Caki2 (cell line): ENCODE results near the gene YBEY. TPM values are rescaled to one million over a fixed set of nuclear protein-coding genes. Genes with fewer than 3 reads are reported as not detected.
"Not testable (repeated sequence)": the region's sequence is repeated elsewhere in the genome, so short reads cannot be mapped to it uniquely, and the experiment has no call there.

ENCODE experiments used
- DNase-seq: peaks from one replicate; pipeline ENCODE4 v3.0.0-alpha.2; 2015; ENCODE audit warnings: low read depth
- in situ Hi-C: cut with HindIII; loops from 2 replicates; pipeline ENCODE4 v1.10.0; 2016; ENCODE audit warnings: low sequenced_read_pairs, low pct_unique_long_range_greater_than_20kb, mixed read lengths
- total RNA-seq: library from RNA; depleted of rRNA; stranded (reverse); fragments of >200 nt; shearing (Covaris generic); gene quantifications from 2 replicates; pipeline ENCODE4 v1.2.3, GENCODE V29; 2014; ENCODE audit warnings: low replicate concordance; rRNA removed

Gene YBEY, protein sequence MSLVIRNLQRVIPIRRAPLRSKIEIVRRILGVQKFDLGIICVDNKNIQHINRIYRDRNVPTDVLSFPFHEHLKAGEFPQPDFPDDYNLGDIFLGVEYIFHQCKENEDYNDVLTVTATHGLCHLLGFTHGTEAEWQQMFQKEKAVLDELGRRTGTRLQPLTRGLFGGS
- total RNA-seq: 35.5 and 44.3 TPM in 2 replicates

DNA sequence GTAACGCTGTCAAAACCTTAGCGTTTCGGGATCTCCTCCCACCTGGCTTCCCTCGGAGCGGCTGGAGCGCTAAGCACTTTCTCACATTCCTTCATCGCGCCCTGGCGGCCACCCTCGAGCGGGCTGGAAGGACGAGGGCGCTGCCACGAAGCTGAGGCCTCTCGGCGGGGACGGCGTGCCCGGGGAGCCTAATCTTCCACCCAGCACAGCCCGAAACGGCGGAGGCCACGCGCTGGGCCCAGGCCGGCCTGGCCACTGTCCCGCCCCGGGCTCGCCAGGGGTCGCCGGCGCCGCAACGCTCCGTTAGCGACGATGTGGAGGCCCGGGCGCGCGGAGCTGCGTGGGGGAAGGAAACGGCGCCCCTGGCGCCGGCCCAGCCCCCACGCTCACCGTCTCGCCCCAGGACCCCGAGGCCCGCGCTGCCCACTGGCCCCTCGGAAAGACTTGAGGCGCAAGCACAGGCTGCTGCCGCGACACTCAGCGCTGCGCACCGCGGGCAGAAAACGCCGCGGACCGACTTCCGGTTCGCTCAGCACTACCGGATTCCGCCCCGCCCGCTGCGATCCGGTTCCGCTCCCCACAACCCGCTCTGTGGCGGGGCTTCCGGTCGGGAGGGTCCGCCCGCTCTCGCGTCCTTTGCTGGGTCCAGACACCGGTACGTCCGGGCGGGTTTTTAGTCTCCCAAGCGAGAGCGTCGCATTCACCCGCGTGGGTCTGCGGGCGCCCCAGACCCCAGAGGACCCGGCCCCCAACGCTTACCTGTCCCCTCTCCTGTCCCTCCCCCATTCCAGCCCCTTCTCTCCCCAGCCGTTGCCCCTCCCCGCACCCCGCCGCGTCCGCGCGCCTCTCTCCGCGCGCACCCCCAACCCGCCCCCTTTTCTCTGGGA lies at the start of gene YBEY:
Gene YBEY, plus strand, starts transcription at position 582 of the 887 bp plus-strand sequence. CDS start 572 bp downstream, outside the sequence.
- DNase-seq: peak; percentile 85
- in situ Hi-C loops: no loop called here

DNA sequence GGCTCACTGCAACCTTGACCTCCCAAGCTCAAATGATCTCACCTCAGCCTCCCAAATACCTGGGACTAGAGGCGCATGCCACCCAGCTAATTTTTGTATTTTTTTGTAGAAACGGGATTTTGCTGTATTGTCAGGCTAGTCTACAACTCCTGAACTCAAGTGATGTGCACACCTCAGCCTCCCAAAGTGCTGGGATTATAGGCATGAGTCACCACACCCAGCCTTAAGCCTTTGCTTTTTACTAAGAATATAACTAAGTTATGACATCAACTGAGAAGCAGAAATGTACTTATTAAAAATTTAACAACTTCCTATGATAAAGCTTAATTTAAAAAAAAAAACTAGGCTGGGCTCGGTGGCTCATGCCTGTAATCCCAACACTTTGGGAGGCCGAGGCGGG lies 48.7 kb upstream of the YBEY start:
- DNase-seq: no peak
- in situ Hi-C loops: no loop called here

DNA sequence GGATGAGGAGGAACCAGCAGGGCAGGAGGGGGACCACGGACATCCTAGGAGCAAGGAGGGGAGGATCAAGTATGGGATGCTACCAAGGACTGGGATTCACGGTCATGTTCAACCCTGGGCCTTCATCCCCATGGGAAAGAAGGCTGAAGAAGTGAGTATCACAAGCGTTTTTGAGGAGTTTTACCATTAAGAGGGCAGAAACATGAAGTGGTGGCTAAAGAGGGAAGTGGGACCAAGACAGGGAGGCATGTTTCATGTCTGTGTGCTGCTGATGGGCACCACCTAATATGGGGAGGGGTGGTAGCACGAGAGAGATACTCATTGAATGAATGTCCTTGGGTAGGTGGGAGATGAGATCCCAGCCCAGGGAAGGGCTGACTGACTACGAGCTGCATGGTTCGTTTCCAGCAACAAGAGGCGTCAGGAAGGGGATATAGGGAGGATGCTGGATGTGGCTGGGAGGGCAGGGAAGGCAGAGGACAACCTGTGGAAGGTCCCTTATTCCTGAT lies 46.3 kb upstream of the YBEY start:
- in situ Hi-C loops: no loop called here
- no peak for DNase-seq

DNA sequence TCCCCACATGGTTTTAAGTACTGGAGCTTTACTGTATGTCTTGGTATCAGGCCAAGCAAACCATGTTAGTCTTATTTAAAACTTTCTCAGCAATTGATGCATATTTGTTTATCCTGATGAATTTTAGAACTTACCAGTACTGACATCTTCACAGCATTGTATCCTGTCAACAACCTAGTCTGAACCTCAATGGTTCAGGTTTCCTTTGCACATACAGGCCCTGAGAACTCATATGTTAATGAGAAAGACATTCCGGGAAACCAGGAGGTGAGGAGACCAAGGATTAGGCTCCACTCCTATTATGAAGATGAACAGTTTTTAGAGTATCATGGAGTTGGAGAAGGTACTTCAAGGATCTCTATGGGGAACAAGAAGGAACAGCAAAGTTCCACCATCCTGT lies 44.6 kb upstream of the YBEY start:
- in situ Hi-C loops: not testable (repeated sequence)

DNA sequence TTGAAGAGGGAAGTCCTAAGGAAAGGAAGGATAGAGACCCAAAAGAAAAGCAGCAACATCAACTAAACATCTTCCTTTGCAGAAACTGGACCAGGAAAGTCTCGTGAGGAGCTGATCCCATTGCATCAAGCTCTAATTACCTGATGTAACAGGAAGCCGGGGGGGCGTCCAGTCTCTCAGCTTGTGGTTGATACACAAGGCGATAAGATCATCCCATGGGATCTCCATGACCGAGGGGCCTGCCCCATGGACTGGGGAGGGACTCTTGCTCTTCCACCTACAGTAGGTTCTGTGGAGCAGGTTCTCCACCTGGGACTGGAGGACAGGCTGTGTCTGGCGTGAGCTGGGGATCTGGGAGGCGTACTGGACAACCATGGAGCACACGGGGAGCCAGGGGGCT lies 42.8 kb upstream of the YBEY start:
- in situ Hi-C loops: no loop called here
- no peak for DNase-seq

More for the DNA sequence above, 44.6 kb upstream of the YBEY start:
- DNase-seq: not testable (repeated sequence)

DNA sequence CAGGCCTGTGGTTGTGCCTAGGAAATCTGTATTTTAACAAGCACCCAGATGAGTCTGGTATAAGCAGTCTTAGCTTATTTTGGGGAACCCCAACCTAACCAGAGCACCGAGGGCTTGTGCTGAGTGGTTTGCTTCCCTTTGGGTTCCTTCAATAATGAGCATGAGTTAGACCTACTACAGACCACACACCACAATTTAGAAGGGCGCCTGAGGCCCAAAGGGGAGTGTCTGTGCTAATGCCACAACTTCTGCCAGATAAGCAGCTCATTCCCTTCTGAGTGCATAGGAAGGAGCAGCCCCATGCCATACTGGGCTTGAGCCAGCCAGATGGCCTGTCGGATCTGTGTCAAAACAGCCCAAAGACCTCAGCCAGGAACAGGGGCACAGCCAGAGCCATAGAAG lies 42.2 kb upstream of the YBEY start:
- no peak for DNase-seq
- in situ Hi-C loops: no loop called here

DNA sequence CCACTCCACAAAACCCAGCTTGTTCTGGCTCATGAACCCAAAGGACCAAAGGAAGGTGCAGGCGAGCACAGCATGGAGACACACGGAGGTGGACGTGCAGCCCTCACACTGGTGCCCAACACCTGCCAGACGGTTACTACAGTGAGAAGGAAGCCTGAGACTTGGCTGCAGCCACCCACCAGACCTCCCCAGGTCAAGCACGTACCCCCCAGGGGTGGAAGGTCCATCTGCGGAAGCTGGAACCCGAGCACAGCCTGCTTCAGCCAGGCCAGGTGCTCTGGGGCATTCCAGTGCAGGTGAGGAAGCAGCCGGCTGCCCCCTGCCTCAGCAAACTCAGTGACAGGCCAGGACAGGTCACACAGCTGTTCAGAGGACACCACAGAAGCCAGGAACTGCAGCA lies 41.5 kb upstream of the YBEY start:
- in situ Hi-C loops: no loop called here

DNA sequence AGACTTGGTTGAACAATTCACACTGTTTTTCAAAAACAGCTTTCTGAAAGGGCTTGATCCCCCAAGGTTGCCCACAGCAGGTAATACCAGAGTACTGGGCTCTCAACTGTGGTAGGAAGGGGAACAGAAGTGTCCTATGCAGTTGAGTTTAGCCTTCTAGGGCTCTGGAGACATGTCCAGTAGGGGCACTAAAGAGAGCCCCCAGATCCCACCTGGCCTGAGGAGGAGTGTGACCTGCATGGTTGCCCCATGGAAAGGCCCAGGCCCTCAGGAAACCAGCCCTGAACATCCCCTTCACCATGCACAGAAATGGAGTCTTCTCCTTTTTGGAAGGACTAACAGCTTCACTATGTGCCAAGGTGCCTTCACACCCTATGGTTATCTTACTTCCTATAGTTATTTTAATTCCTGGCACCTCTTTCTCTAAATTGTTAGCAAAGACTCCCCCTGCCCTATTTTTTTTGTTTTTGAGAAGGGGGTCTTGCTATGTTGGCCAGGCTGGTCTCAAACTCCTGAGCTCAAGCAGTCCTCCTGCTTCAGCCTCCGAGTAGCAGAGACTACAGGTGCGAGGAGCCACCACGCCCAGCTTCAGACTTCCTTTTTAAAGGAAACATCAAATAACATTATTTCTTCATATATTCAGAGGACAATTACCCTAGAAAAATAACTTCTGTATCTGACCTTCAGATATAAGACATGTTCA lies 40.8 kb upstream of the YBEY start:
- DNase-seq: no peak
- in situ Hi-C loops: no loop called here

More for the DNA sequence above, 41.5 kb upstream of the YBEY start:
- no peak for DNase-seq

DNA sequence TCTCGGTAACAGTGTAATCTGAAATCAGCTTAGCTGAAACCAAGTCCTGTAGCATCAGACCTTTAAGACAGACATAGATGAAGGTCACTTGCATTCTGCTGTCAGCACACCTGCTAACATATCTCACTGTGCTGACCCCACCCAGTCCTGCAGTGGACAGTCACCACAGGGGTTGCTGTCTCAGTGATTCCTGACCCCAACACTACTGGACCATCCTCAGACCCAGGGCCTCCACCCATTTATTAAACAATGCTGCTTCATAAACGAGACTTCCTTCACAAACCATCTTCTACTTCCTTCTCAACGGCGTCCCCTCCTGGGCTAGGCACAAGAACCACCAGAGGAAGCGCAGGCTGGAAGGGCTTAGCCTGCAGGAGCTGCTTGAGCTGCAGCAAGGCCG lies 39.8 kb upstream of the YBEY start:
- in situ Hi-C loops: no loop called here
- DNase-seq: no peak

DNA sequence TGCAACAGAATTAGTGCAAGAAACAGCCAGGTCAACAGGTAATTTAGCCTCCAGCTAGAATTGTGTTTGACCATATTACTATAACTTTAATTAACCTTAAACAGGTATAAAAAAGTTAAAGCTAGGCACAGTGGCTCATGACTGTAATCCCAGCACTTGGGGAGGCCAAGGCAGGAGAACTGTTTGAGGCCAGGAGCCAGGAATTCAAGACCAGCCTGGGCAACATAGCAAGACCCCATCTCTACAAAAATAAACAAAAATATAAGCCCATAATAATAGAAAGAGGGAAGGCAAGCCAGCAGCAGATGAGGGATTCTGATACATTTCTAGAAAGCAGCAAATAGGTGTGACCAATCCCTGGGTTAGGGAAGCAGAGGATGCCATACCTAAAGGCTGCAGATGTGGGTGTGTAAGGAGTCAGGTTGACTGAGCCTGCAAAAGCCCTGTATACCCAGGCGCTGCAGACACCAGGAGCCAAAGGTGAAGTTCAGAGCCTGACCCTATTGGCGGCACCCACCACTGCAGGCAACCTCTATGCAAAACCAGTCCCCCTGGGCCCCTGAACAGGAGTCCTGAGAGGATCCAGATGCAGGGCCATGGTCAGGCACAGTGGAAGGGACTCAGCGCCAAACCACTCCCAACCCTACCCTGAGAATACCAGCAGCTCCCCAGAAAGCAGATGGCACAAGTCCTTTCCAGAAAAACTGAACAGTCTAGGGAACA lies 38.3 kb upstream of the YBEY start:
- in situ Hi-C loops: no loop called here
- DNase-seq: no peak

DNA sequence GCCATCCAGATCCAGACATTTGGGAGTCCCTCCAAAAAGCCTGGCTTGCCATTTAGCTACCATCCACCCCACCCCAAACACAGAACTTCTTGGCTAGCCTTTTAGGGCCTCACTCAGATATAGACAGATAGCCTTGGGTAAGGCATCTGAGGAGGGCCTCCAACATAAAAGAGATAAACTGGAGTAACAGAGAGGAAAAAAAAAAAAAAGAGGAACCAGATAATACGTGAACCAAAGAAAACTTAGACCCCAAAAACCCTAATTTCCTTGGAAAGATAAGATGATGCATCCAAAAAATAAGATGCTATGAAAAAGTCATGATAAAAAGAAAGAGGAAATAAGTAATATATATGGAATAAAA lies 37.7 kb upstream of the YBEY start:
- in situ Hi-C loops: no loop called here
- DNase-seq: no peak

DNA sequence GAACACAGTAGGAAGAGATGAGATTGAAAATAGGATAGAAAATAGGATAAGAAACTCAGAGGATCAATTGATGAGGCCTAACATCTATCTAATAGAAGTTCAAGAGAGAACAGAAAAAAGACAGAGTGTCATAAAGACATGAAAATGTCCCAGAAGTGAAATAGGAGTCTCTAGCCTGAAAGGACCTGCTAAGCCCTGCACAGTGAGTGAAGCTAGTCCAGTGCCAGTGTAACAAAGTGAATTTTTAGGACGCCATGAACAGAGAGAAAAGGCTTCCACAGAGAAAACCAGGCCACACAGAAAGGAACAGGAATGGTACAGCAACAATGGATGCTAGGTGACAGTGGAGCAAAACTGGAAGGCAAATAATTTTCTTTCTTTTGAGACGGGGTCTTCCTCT lies 37.3 kb upstream of the YBEY start:
- in situ Hi-C loops: no loop called here
- no peak for DNase-seq

DNA sequence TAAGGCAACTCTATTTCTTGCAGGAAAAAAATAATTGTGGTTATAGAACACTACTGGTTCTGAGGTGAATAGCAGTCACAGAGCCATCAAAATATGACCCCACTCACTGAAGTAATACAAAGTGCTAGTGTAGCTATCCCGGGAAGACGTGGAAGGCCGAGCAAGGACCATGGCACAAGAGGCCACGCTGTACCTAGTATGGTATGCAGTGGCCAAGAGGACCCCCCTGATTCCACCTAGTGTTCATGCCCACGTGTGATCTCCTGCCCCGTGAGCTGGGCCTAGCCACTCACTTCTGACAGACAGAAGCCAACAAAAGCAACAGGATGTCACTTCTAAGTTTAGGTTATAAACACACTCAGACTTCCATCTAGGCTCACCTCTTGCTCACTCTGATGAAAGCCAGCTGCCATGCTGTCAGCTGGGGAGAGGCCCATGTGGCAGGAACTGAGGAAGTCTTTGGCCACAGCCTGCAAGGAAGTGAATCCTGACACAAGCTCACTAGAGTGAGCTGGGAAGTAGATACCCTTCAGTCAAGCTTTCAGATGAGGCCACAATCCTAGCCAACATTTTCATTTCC lies 35.9 kb upstream of the YBEY start:
- DNase-seq: no peak
- in situ Hi-C loops: no loop called here

DNA sequence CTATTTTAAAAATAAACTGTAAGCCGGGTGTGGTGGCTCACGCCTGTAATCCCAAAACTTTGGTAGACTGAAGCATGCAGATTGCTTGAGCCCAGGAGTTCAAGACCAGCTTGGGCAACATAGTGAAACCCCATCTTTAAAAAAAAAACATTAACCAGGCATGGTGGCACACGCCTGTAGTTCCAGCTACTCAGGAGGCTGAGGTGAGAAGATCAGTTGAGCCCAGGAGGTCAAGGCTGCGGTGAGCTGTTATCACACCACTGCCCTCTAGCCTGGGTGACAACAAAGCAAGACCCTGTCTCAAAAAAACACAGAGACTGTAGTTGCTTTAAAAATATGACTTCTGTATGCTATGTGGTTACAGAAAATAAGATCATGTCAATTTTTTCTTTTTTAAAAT lies 33.3 kb upstream of the YBEY start:
- in situ Hi-C loops: no loop called here
- no peak for DNase-seq

DNA sequence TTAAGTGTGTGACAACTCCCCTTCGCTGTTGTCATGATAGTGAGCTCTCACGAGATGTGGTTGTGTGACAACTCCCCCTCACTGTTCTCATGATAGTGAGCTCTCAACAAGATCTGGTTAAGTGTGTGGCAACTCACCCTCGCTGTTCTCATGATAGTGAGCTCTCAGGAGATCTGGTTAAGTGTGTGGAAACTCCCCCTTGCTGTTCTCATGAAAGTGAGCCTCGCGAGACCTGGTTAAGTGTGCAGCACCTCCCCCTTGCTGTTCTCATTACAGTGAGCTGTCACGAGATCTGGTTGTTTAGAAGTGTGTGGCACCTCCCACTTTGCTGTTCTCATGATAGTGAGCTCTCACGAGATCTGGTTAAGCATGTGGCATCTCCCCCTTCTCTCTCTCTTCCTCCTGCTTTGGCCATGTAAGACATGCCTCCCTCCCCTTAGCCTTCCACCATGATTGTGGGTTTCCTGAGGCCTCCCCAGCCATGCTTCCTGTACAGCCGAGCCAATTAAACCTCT lies 32.5 kb upstream of the YBEY start:
- in situ Hi-C loops: no loop called here
- DNase-seq: no peak

DNA sequence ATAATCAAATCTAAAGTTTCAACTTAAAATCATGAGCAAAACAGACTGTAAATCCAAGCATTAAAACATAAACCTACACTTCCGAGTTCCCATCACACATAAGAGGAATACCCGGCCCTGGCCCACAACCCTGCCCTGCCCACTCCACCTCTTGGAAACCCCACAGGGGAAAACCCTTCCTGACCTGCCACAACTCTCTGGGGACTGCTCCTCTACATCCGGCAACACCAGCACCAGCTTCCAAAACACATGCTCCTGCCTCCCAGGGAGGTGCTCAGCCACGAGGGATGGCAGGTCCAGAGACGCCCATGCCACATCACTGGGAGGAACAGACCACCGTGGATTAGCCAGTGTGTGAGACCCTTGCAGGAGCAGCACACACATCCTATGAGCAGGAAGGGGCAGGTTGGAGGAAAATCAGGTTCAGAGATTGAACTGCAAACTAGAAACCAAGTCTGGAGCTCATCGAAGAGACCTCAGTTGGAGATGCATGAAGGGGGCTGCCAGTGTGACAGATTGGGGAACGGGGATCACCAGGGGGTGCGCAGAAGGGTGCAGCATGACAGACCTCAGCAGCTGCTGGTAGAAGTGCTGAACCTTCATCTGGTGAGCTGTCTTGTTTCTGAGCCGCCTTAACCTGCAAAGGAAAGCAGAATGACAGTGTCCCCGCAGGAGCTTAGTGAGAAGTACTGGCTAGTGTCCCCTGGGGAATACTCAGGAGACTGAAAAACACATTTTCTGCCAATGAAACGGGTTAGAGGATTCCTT lies 31.8 kb upstream of the YBEY start:
- in situ Hi-C loops: no loop called here
- DNase-seq: no peak

DNA sequence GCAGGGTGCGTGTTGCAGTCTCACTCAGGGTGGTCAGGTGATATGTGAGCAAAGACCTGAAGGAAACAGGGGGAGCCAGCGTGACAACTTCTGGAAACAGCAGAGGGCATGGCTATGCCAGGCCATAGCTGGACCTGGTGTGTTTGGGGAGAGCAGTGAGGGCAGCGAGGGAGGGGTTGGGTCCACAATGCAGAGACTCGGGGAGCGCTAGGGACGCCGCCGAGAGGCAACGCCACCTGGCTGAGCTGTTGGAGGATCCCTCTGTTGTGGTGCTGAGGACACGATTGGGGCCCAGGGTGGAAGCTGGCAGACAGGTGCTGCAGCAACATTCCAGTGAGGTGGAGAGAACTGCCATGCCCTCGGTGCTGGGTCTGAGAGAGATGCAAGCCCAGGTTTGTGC lies 31.0 kb upstream of the YBEY start:
- in situ Hi-C loops: no loop called here
- DNase-seq: no peak
